Endothelial cell of umbilical vein (primary cell): Measurements from ENCODE around the gene SLC16A6.

Experiments
- CTCF ChIP-seq, 2 donors: IDR thresholded peaks; 1 replicate in 1 of 2; 2 replicates in 1 of 2; pipeline ENCODE4 v1.5.1; 2011; ENCODE audit warnings: low read length in 2 of 2, mild to moderate bottlenecking in 2 of 2, moderate library complexity in 2 of 2, control low read depth in 1 of 2, inconsistent platforms in 1 of 2, low read depth in 1 of 2; ENCODE audit not compliant: insufficient read depth in 1 of 2; ENCODE audit errors: extremely low read depth in 1 of 2
- GATA2 ChIP-seq: IDR thresholded peaks from 2 replicates; pipeline ENCODE4 v1.7.0; 2011; ENCODE audit warnings: low read depth, mild to moderate bottlenecking, moderate library complexity, mixed read lengths, low read length; ENCODE audit not compliant: insufficient read length, insufficient read depth
- JUN ChIP-seq: IDR thresholded peaks from 2 replicates; pipeline ENCODE4 v1.6.1; 2011; ENCODE audit warnings: borderline replicate concordance, low read depth; ENCODE audit not compliant: insufficient read length, insufficient read depth
- MAX ChIP-seq: IDR thresholded peaks from 2 replicates; pipeline ENCODE4 v1.6.1; 2011; ENCODE audit not compliant: insufficient read depth, insufficient read length
- POLR2A ChIP-seq: IDR thresholded peaks from 2 replicates; pipeline ENCODE4 v1.6.1; 2012; ENCODE audit warnings: low read depth, mild to moderate bottlenecking, control low read depth, low read length
- POLR2AphosphoS5 ChIP-seq: IDR thresholded peaks from 2 replicates; pipeline ENCODE4 v1.6.1; 2012; ENCODE audit warnings: low read depth, mild to moderate bottlenecking, control low read depth, low read length, moderate library complexity; ENCODE audit not compliant: insufficient read depth

GRCh38 chr17:68315930-68316329 is 25.0 kb upstream of the SLC16A6 start:
- TF ChIP-seq CTCF (IDR thresholded peaks at IDR 0.05; ENCODE audit: extremely low read depth in 1 of 2, insufficient read depth in 1 of 2, low read depth in 1 of 2, low read length in 2 of 2) (no peak), POLR2A (no peak), POLR2AphosphoS5 (no peak), MAX (no peak), JUN (no peak), GATA2 (no peak)
